H54 (cell line): ENCODE data around the gene COL12A1.

Source experiments
- DNase-seq: peaks from one replicate; pipeline ENCODE4 v3.0.0; 2011; ENCODE audit warnings: low spot score, mixed read lengths; ENCODE audit not compliant: insufficient read length
- FAIRE-seq: peaks from 3 replicates; lab custom pipeline; 2011; peaks lifted over from hg19 to GRCh38; lab: Jason Lieb, UNC
- POLR2A ChIP-seq: IDR thresholded peaks from 2 replicates; pipeline ENCODE4 v1.6.1; 2011; ENCODE audit warnings: low read depth, mild to moderate bottlenecking, low read length

Gene COL12A1

GRCh38 chr6:75098709-75099108 lies 107.1 kb downstream of the COL12A1 start:
- TF ChIP-seq POLR2A: no peak
- DNase-seq: peak; percentile 63
- peak; percentile 99 for FAIRE-seq

- no peak for DNase-seq
- TF ChIP-seq POLR2A: no peak
- no peak for FAIRE-seq
Measured at GRCh38 chr6:75096966-75097365, 108.9 kb downstream of the COL12A1 start.

GRCh38 chr6:75094614-75095200 lies 111.1 kb downstream of the COL12A1 start:
- no peak for TF ChIP-seq POLR2A
- peak; percentile 6 for FAIRE-seq
- DNase-seq: no peak

GRCh38 chr6:75091467-75092190 lies 114.2 kb downstream of the COL12A1 start:
- TF ChIP-seq POLR2A: no peak
- FAIRE-seq: no peak
- no peak for DNase-seq

GRCh38 chr6:75090576-75090975 lies 115.3 kb downstream of the COL12A1 start:
- no peak for TF ChIP-seq POLR2A
- DNase-seq: no peak
- FAIRE-seq: no peak

- DNase-seq (no peak), FAIRE-seq (no peak)
- no peak for TF ChIP-seq POLR2A
Measured at GRCh38 chr6:75089921-75090320, 115.9 kb downstream of the COL12A1 start.

- no peak for TF ChIP-seq POLR2A
- DNase-seq (no peak), FAIRE-seq (no peak)
Measured at GRCh38 chr6:75089151-75089897, 116.5 kb downstream of the COL12A1 start.

GRCh38 chr6:75085931-75086635 lies 119.8 kb downstream of the COL12A1 start:
- no peak for DNase-seq
- no peak for TF ChIP-seq POLR2A
- FAIRE-seq: no peak

GRCh38 chr6:75084872-75085381 lies 120.9 kb downstream of the COL12A1 start:
- DNase-seq (no peak), FAIRE-seq (no peak)
- no peak for TF ChIP-seq POLR2A

- TF ChIP-seq POLR2A: no peak
- DNase-seq (no peak), FAIRE-seq (no peak)
Measured at GRCh38 chr6:75084018-75084417, 121.8 kb downstream of the COL12A1 start.

- no peak for DNase-seq
- TF ChIP-seq POLR2A: no peak
- FAIRE-seq: no peak
Measured at GRCh38 chr6:75081921-75082320, 123.9 kb downstream of the COL12A1 start.

- FAIRE-seq (no peak), DNase-seq (no peak)
- no peak for TF ChIP-seq POLR2A
Measured at GRCh38 chr6:75081047-75081446, 124.8 kb downstream of the COL12A1 start.

GRCh38 chr6:75079589-75079988 lies 126.3 kb downstream of the COL12A1 start:
- TF ChIP-seq POLR2A: no peak
- no peak for DNase-seq
- no peak for FAIRE-seq
